Measurements from ENCODE around the gene ELK4.

The ELK4 gene

DNA sequence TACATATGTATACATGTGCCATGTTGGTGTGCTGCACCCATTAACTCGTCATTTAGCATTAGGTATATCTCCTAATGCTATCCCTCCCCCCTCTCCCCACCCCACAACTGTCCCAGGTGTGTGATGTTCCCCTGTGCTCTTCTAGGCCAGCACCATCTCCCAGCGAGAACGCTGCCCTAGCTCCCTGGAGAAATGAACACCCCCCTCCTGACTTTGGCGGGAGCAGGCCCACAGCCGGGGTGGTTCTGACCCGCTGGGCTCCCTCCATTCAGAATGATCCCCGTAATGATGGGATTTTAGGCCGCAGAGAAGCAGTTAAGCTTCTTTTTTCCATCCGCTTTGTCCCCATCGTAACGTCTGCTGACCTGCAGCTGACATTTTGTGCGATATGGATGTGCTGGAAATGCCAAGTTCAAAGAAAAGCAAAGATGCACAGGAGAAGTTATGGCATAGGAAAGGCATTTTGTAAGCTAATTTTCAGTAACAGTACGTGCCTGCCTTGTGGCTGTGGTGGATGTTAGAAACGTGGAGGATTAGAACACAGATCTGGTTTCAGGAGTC lies 39.3 kb downstream of the ELK4 start:
- Histone ChIP-seq H3K4me3 (ENCODE audit: severe bottlenecking) (no peak overlapping the region), H3K27ac (ENCODE audit: poor library complexity, severe bottlenecking) (peak overlapping the region; percentile 36)
- ATAC-seq (ENCODE audit: low read depth): no peak

DNA sequence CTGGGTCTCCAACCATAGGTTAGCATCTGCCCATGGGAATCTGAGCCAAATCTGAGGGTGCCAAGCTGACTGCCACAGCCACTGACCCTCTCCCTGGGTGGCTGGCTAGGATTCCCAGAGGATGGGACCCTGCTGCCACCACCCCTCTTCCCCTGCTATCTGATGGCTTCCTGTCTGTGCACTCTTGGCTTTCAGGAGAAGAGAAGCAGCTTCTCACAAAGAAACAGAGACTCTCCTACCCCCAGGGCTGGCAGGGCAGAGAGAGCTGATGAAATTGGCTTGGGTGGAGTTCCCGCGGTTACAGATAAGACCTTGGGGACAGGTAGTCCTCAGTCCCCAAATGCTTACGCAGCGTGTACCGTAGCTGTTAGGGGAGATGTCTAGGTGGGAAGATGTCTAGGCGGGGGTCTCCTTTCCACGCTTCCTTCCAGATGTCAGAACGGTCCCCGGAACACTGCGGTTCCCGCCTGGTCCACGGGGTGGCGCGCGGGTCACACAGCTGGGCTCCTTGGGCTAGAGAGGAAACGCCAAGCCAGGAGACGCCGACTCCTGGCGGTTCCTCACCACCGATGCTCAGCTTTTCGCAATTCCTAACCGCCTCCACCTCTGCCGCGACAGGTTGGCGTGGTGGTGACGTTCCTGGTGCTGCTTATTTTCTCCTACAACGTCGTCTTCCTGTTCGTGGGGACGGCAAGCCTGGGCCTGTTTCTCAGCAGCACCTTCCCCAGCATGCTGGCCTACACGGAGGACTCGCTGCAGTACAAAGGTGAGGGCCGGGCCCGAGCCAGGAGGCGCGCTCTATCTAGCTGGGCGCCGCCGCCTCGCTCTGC lies 40.1 kb downstream of the ELK4 start:
- DNase-seq (ENCODE audit: low spot score) (peak; percentile 94), ATAC-seq (ENCODE audit: low read depth) (peak; percentile 92)
- H3K27ac ChIP-seq (ENCODE audit: poor library complexity, severe bottlenecking): peak overlapping the region; percentile 36
- H3K27me3 ChIP-seq (ENCODE audit: insufficient read depth, poor library complexity, severe bottlenecking): no peaks in the 10 kb centered on the region
- H3K36me3 ChIP-seq (ENCODE audit: low read depth): no peaks in the 10 kb centered on the region
- no peaks in the 10 kb centered on the region for H3K9me3 ChIP-seq (ENCODE audit: severe bottlenecking)
- H3K4me1 ChIP-seq (ENCODE audit: insufficient read depth, poor library complexity, severe bottlenecking): peaks cover 3% of the 10 kb centered on the region
- peak overlapping the region; percentile 1 for H3K4me3 ChIP-seq (ENCODE audit: severe bottlenecking)
- TF ChIP-seq, protein P1, sequence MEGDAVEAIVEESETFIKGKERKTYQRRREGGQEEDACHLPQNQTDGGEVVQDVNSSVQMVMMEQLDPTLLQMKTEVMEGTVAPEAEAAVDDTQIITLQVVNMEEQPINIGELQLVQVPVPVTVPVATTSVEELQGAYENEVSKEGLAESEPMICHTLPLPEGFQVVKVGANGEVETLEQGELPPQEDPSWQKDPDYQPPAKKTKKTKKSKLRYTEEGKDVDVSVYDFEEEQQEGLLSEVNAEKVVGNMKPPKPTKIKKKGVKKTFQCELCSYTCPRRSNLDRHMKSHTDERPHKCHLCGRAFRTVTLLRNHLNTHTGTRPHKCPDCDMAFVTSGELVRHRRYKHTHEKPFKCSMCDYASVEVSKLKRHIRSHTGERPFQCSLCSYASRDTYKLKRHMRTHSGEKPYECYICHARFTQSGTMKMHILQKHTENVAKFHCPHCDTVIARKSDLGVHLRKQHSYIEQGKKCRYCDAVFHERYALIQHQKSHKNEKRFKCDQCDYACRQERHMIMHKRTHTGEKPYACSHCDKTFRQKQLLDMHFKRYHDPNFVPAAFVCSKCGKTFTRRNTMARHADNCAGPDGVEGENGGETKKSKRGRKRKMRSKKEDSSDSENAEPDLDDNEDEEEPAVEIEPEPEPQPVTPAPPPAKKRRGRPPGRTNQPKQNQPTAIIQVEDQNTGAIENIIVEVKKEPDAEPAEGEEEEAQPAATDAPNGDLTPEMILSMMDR (IDR thresholded peaks at IDR 0.05; ENCODE audit: poor library complexity, severe bottlenecking): peak; percentile 98

More for the DNA sequence above, 39.3 kb downstream of the ELK4 start:
- Histone ChIP-seq H3K4me1 (ENCODE audit: insufficient read depth, poor library complexity, severe bottlenecking) (peaks cover 3% of the 10 kb centered on the region), H3K27me3 (ENCODE audit: insufficient read depth, poor library complexity, severe bottlenecking) (no peaks in the 10 kb centered on the region), H3K9me3 (ENCODE audit: severe bottlenecking) (no peaks in the 10 kb centered on the region), H3K36me3 (ENCODE audit: low read depth) (no peaks in the 10 kb centered on the region)
- TF ChIP-seq, protein P1 (IDR thresholded peaks at IDR 0.05; ENCODE audit: poor library complexity, severe bottlenecking): no peak
- no peak for DNase-seq (ENCODE audit: low spot score)

DNA sequence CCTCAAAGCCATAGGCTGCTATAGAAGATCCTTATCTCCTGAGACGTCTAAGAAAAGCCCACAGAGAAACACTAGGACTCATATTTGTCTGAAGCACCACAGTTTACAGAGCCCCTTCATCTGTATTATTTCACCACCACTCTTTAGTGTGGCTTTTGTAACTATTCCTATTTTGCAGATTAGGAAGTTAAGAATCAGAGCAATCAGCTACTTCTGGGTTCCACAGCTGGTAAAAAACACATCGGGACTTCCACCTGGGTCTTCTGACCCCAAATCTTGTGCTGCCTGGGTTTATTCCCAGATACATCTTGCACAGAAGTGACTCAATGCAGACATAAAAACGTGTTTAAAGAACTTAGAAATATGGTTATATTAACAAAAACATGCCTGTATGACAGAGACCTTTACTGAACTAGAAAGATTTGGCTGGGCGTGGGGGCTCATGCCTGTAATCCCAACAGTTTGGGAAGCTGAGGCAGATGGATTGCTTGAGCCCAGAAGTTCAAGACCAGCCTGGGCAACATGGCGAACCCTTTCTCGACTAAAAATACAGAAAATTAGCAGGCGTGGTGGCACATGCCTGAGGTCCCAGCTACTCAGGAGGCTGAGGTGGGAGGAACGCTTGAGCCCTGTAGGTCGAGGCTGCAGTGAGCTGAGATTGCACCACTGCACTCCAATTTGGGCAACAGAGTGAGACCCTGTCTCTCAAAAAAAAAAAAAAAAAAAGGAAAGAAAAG lies 40.9 kb downstream of the ELK4 start:
- H3K4me3 ChIP-seq (ENCODE audit: severe bottlenecking): no peak overlapping the region
- TF ChIP-seq, protein P1 (IDR thresholded peaks at IDR 0.05; ENCODE audit: poor library complexity, severe bottlenecking): no peak
- peaks cover under 1% of the 10 kb centered on the region for H3K4me1 ChIP-seq (ENCODE audit: insufficient read depth, poor library complexity, severe bottlenecking)
- ATAC-seq (ENCODE audit: low read depth): no peak
- no peak overlapping the region for H3K27ac ChIP-seq (ENCODE audit: poor library complexity, severe bottlenecking)
- no peaks in the 10 kb centered on the region for H3K36me3 ChIP-seq (ENCODE audit: low read depth)
- DNase-seq (ENCODE audit: low spot score): no peak
- no peaks in the 10 kb centered on the region for H3K27me3 ChIP-seq (ENCODE audit: insufficient read depth, poor library complexity, severe bottlenecking)
- no peaks in the 10 kb centered on the region for H3K9me3 ChIP-seq (ENCODE audit: severe bottlenecking)

DNA sequence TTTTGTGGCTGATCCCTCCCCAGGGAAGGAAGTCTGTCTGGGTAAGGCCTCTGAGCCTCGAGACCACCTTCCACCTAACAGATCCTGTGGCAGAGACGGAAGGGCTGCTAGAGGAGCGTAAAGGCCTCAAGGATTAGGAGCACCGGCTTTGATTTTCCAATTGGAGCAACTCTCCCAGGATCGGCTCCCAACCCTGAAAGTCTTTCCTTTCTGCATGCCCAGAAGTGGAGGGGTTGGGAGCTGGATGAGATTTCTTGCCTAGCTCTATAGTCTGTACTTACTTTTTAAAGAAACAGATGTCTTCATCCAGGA lies 41.4 kb downstream of the ELK4 start:
- no peaks in the 10 kb centered on the region for H3K36me3 ChIP-seq (ENCODE audit: low read depth)
- no peaks in the 10 kb centered on the region for H3K27me3 ChIP-seq (ENCODE audit: insufficient read depth, poor library complexity, severe bottlenecking)
- no peak for ATAC-seq (ENCODE audit: low read depth)
- H3K4me1 ChIP-seq (ENCODE audit: insufficient read depth, poor library complexity, severe bottlenecking): no peaks in the 10 kb centered on the region
- no peak overlapping the region for H3K4me3 ChIP-seq (ENCODE audit: severe bottlenecking)
- no peak overlapping the region for H3K27ac ChIP-seq (ENCODE audit: poor library complexity, severe bottlenecking)
- TF ChIP-seq, protein P1 (IDR thresholded peaks at IDR 0.05; ENCODE audit: poor library complexity, severe bottlenecking): no peak
- DNase-seq (ENCODE audit: low spot score): no peak
- H3K9me3 ChIP-seq (ENCODE audit: severe bottlenecking): no peaks in the 10 kb centered on the region

Measured in RWPE2 (cell line).